Cardiac fibroblast (primary cell): ENCODE data around the gene CFAP97D2.

Source experiments
- DNase-seq, 2 donors: peaks; one replicate each; pipeline versions ENCODE4 v3.0.0 to v3.0.0-alpha.2; 2010; ENCODE audit warnings: low read depth in 2 of 2
- H3K4me3 ChIP-seq, 2 donors: replicated peaks in 1 of 2; 1 replicate in 1 of 2; 2 replicates in 1 of 2; pipeline ENCODE4 v1.5.1; 2011; ENCODE audit warnings: low read depth in 2 of 2, low read length in 2 of 2, mild to moderate bottlenecking in 2 of 2, moderate library complexity in 1 of 2
- CTCF ChIP-seq: IDR thresholded peaks from one replicate; pipeline ENCODE4 v1.5.1; 2011; ENCODE audit warnings: low read depth, mild to moderate bottlenecking, low read length, inconsistent platforms

The CFAP97D2 gene

GRCh38 chr13:114151031-114151430, 28.0 kb upstream of the CFAP97D2 start:
- DNase-seq = no peak
- no peak overlapping the region for H3K4me3 ChIP-seq
- no peak for TF ChIP-seq CTCF

- TF ChIP-seq CTCF = no peak
- H3K4me3 ChIP-seq = no peak overlapping the region
- peak in 1 of 2 donors; percentile 40 for DNase-seq
Observed at GRCh38 chr13:114151565-114152284, 27.3 kb upstream of the CFAP97D2 start.

GRCh38 chr13:114152285-114152645, 26.8 kb upstream of the CFAP97D2 start:
- DNase-seq = no peak
- H3K4me3 ChIP-seq = no peak overlapping the region
- TF ChIP-seq CTCF = no peak

GRCh38 chr13:114152831-114153371, 26.2 kb upstream of the CFAP97D2 start:
- DNase-seq = peak in 1 of 2 donors; percentile 83
- TF ChIP-seq CTCF = no peak
- no peak overlapping the region for H3K4me3 ChIP-seq

GRCh38 chr13:114153485-114154080, 25.5 kb upstream of the CFAP97D2 start:
- TF ChIP-seq CTCF = no peak
- DNase-seq = no peak
- no peak overlapping the region for H3K4me3 ChIP-seq

- no peak for TF ChIP-seq CTCF
- no peak overlapping the region for H3K4me3 ChIP-seq
- no peak for DNase-seq
Observed at GRCh38 chr13:114154476-114154875, 24.6 kb upstream of the CFAP97D2 start.
